Astrocyte (in vitro differentiated cells and primary cell): ENCODE data around the gene OSM. TPM values are rescaled to one million over a fixed set of nuclear protein-coding genes. Genes with fewer than 3 reads are reported as not detected.

Experiments used
- DNase-seq: peaks from one replicate; pipeline ENCODE4 v3.0.0-alpha.2; 2010; ENCODE audit warnings: low read depth
- FAIRE-seq: peaks from 2 replicates; lab custom pipeline; 2011; peaks lifted over from hg19 to GRCh38; lab: Jason Lieb, UNC
- H2AFZ ChIP-seq: 2 replicates; pipeline ENCODE4 v1.6.0; 2012; ENCODE audit warnings: low read depth, low read length, inconsistent platforms
- H3K27ac ChIP-seq: 2 replicates; pipeline ENCODE4 v1.5.1; 2011; ENCODE audit warnings: low read depth, low read length, inconsistent platforms
- H3K27me3 ChIP-seq: 2 replicates; pipeline ENCODE4 v1.6.0; 2011; ENCODE audit warnings: low read length, inconsistent platforms; ENCODE audit not compliant: insufficient read depth
- H3K36me3 ChIP-seq: 2 replicates; pipeline ENCODE4 v1.5.1; 2011; ENCODE audit warnings: low read length, inconsistent platforms; ENCODE audit not compliant: insufficient read depth
- H3K4me1 ChIP-seq: 2 replicates; pipeline ENCODE4 v1.5.1; 2011; ENCODE audit warnings: low read length, inconsistent platforms; ENCODE audit not compliant: insufficient read depth
- H3K4me2 ChIP-seq: 2 replicates; pipeline ENCODE4 v1.6.0; 2012; ENCODE audit warnings: low read length, inconsistent platforms
- H3K4me3 ChIP-seq: 2 replicates; pipeline ENCODE4 v1.5.1; 2011; ENCODE audit warnings: low read depth, mild to moderate bottlenecking, low read length, inconsistent platforms; ENCODE audit not compliant: insufficient read depth
- H3K79me2 ChIP-seq: 2 replicates; pipeline ENCODE4 v1.6.0; 2012; ENCODE audit warnings: mild to moderate bottlenecking, low read length, inconsistent platforms; ENCODE audit not compliant: insufficient read depth
- H3K9ac ChIP-seq: 2 replicates; pipeline ENCODE4 v1.6.0; 2012; ENCODE audit warnings: mild to moderate bottlenecking, low read length, inconsistent platforms
- H3K9me3 ChIP-seq: 2 replicates; pipeline ENCODE4 v1.5.1; 2012; ENCODE audit warnings: low read depth, mild to moderate bottlenecking, low read length, inconsistent platforms; ENCODE audit not compliant: insufficient read depth
- H4K20me1 ChIP-seq: 2 replicates; pipeline ENCODE4 v1.6.0; 2012; ENCODE audit warnings: low read length, inconsistent platforms; ENCODE audit not compliant: insufficient read depth
- H3K27ac Mint-ChIP-seq: one replicate; pipeline ENCODE4 v1.8.0; 2021; ENCODE audit warnings: mild to moderate bottlenecking, mixed read lengths; ENCODE audit not compliant: unreplicated experiment
- H3K27me3 Mint-ChIP-seq: one replicate; pipeline ENCODE4 v1.8.0; 2021; ENCODE audit warnings: low read depth, mixed read lengths; ENCODE audit not compliant: unreplicated experiment
- H3K36me3 Mint-ChIP-seq: one replicate; pipeline ENCODE4 v1.8.0; 2021; ENCODE audit warnings: low read depth, mixed read lengths; ENCODE audit not compliant: unreplicated experiment
- H3K4me1 Mint-ChIP-seq: one replicate; pipeline ENCODE4 v1.8.0; 2021; ENCODE audit warnings: low read depth, mixed read lengths; ENCODE audit not compliant: unreplicated experiment
- H3K4me3 Mint-ChIP-seq: one replicate; pipeline ENCODE4 v1.8.0; 2021; ENCODE audit warnings: mild to moderate bottlenecking, moderate library complexity, mixed read lengths; ENCODE audit not compliant: unreplicated experiment
- H3K9me3 Mint-ChIP-seq: one replicate; pipeline ENCODE4 v1.8.0; 2021; ENCODE audit warnings: mild to moderate bottlenecking, mixed read lengths; ENCODE audit not compliant: unreplicated experiment
- EZH2 ChIP-seq: IDR thresholded peaks from 2 replicates; pipeline ENCODE4 v1.6.1; 2012; ENCODE audit warnings: mild to moderate bottlenecking, low read length, inconsistent platforms; ENCODE audit not compliant: insufficient read depth
- total RNA-seq: library from RNA; stranded (reverse); gene quantifications from 2 replicates; pipeline ENCODE4 v1.2.1, GENCODE V29; 2021
- TF ChIP-seq, protein P1 (sequence below): IDR thresholded peaks from 2 replicates; pipeline ENCODE4 v1.5.1; 2011; ENCODE audit warnings: low read depth, mild to moderate bottlenecking, inconsistent platforms, low read length, moderate library complexity; ENCODE audit not compliant: insufficient read depth

The OSM gene
- total RNA-seq, 1 donor from 2014 or later: not detected

DNA sequence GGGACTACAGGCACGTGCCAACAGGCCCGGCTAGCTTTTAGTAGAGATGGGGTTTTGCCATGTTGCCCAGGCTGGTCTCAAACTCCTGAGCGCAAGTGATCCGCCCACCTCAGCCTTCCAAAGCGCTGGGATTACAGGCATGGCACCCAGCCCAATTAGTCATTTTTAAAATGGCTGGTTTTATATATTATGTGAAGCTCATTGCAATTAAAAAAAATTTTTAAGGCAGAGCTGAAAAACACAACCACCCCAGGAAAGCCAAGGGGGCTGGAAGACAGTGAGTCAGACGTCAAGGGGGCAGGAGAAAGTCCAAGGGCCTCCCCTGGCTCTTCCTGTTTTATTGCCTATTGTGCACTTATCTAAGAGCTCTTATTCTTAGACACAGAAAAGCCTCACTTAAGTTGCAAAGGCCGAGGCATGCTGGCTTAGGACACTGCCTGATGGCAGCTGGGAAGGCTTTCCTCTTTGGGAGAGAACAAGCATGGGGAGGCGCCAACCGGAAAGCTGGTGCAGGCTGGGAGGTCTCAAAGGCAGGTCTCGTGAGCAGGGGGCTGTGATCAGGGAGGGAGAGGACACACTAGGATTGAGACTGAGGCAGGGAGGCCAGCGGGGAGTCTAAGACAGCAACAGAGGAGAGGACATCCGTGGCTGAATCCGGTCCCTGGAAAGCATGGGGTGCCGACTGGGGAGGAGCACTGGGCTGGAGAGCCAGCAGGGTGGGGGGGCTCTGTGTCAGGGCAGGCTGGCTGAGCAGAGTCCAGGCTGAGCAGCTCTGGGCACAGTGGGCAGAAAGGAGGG lies 11.1 kb upstream of the OSM start:
- H3K9me3 ChIP-seq: no peaks in the 10 kb centered on the region
- H3K4me3 ChIP-seq: no peak overlapping the region
- FAIRE-seq (no peak), DNase-seq (peak; percentile 74)
- no peaks in the 10 kb centered on the region for H4K20me1 ChIP-seq
- H3K36me3 ChIP-seq: no peaks in the 10 kb centered on the region
- peak overlapping the region; percentile 59 for H3K27ac ChIP-seq
- Mint-ChIP-seq H3K4me3 (no peak overlapping the region), H3K4me1 (peaks cover 17% of the 10 kb centered on the region), H3K27me3 (peaks cover 6% of the 10 kb centered on the region), H3K27ac (no peak overlapping the region), H3K9me3 (no peaks in the 10 kb centered on the region), H3K36me3 (peaks cover 8% of the 10 kb centered on the region)
- no peaks in the 10 kb centered on the region for H3K79me2 ChIP-seq
- H3K9ac ChIP-seq: peak overlapping the region; percentile 43
- peak overlapping the region; percentile 72 for H2AFZ ChIP-seq
- TF ChIP-seq, protein P1, sequence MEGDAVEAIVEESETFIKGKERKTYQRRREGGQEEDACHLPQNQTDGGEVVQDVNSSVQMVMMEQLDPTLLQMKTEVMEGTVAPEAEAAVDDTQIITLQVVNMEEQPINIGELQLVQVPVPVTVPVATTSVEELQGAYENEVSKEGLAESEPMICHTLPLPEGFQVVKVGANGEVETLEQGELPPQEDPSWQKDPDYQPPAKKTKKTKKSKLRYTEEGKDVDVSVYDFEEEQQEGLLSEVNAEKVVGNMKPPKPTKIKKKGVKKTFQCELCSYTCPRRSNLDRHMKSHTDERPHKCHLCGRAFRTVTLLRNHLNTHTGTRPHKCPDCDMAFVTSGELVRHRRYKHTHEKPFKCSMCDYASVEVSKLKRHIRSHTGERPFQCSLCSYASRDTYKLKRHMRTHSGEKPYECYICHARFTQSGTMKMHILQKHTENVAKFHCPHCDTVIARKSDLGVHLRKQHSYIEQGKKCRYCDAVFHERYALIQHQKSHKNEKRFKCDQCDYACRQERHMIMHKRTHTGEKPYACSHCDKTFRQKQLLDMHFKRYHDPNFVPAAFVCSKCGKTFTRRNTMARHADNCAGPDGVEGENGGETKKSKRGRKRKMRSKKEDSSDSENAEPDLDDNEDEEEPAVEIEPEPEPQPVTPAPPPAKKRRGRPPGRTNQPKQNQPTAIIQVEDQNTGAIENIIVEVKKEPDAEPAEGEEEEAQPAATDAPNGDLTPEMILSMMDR: no peak
- no peak for TF ChIP-seq EZH2
- peaks cover 16% of the 10 kb centered on the region for H3K4me1 ChIP-seq
- no peaks in the 10 kb centered on the region for H3K27me3 ChIP-seq
- peak overlapping the region; percentile 78 for H3K4me2 ChIP-seq

DNA sequence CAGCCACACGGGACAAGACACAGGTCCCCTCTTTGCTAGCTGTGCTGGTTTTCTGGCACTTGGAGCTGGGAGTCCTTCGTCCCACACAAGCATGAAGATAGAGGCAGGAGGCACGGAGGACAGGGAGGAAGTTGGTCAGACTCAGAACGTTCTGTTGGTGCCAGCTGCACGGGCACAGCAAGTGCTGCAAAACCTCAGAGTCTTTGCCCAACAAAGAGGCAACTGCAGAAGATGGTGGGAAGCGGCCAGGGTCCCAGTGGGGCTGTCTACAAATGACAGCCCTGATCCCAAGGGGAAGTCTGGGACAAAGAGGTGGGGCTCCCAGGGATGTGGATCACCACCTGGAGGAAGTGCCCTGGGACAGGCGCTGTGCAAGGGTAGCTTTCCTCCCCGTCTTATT lies 9.4 kb upstream of the OSM start:
- H3K36me3 ChIP-seq: no peaks in the 10 kb centered on the region
- H3K27ac ChIP-seq: no peak overlapping the region
- no peaks in the 10 kb centered on the region for H3K79me2 ChIP-seq
- H3K9ac ChIP-seq: no peak overlapping the region
- no peaks in the 10 kb centered on the region for H3K27me3 ChIP-seq
- H3K4me2 ChIP-seq: no peak overlapping the region
- no peak overlapping the region for H3K4me3 ChIP-seq
- no peaks in the 10 kb centered on the region for H3K9me3 ChIP-seq
- DNase-seq: no peak
- Mint-ChIP-seq H3K4me3 (no peak overlapping the region), H3K4me1 (peaks cover 14% of the 10 kb centered on the region), H3K27ac (no peak overlapping the region), H3K36me3 (peaks cover 5% of the 10 kb centered on the region), H3K27me3 (peaks cover 9% of the 10 kb centered on the region), H3K9me3 (no peaks in the 10 kb centered on the region)
- no peaks in the 10 kb centered on the region for H4K20me1 ChIP-seq
- TF ChIP-seq, protein P1: no peak
- no peak for TF ChIP-seq EZH2
- H2AFZ ChIP-seq: no peak overlapping the region
- H3K4me1 ChIP-seq: peaks cover 17% of the 10 kb centered on the region
- no peak for FAIRE-seq

DNA sequence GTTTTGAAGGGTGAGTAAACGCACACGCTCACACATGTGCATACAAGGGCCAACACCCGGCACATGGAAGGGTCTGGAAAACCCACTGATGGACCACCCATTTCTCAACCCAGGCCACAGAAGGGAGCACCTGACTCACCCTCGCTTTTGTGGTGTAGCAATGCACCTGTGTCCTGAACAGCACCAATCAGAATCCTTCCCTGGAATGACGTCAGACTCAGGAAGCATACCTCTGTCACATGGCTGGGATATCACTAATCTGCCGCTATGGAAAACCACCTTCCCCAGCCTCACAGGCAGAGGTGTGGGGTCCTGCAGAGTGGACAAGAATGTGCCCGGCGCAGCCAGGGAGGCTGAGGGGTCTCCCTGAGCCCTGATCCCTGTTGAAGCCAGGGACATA lies 9.0 kb upstream of the OSM start:
- H3K4me1 Mint-ChIP-seq: peaks cover 14% of the 10 kb centered on the region
- no peak overlapping the region for H3K9ac ChIP-seq
- no peak for FAIRE-seq
- no peaks in the 10 kb centered on the region for H3K79me2 ChIP-seq
- H3K9me3 ChIP-seq: no peaks in the 10 kb centered on the region
- no peak overlapping the region for H3K4me2 ChIP-seq
- H2AFZ ChIP-seq: no peak overlapping the region
- no peak overlapping the region for H3K4me3 Mint-ChIP-seq
- no peak overlapping the region for H3K27ac ChIP-seq
- H3K27ac Mint-ChIP-seq: no peak overlapping the region
- H3K4me3 ChIP-seq: no peak overlapping the region
- no peaks in the 10 kb centered on the region for H4K20me1 ChIP-seq
- peaks cover 9% of the 10 kb centered on the region for H3K27me3 Mint-ChIP-seq
- TF ChIP-seq, protein P1: no peak
- no peak for TF ChIP-seq EZH2
- peaks cover 5% of the 10 kb centered on the region for H3K36me3 Mint-ChIP-seq
- no peak for DNase-seq
- no peaks in the 10 kb centered on the region for H3K9me3 Mint-ChIP-seq
- H3K27me3 ChIP-seq: no peaks in the 10 kb centered on the region
- peaks cover 18% of the 10 kb centered on the region for H3K4me1 ChIP-seq
- no peaks in the 10 kb centered on the region for H3K36me3 ChIP-seq
